Naive thymus-derived CD4-positive, alpha-beta T cell (primary cell): Measurements from ENCODE around the gene ZNF492. TPM values are rescaled to one million over a fixed set of nuclear protein-coding genes. Genes with fewer than 3 reads are reported as not detected.

Source experiments
- polyA plus RNA-seq, 2 donors: library from polyadenylated mRNA; unstranded; fragments of 300-500 nt; fragmentation: Illumina TruSeq; gene quantifications; one replicate each; pipeline ENCODE4 v1.2.3, GENCODE V29; 2021
- total RNA-seq, 6 experiments: library from RNA in 5 of 6; stranded (reverse) in 5 of 6; gene quantifications; 1 replicate in 5 of 6; 2 replicates in 1 of 6; pipeline ENCODE4 v1.2.3 and lab custom pipeline; 2021 to 2026

ZNF492 gene
- total and polyA plus RNA-seq, 7 experiments from 2014 or later: 0.17 to 0.84 (median 0.32) TPM

Other genes starting within 250 kb of the ZNF492 start
- not detected for gene ZNF98, start 212.0 kb upstream of the ZNF492 start, total RNA-seq
- not detected for gene ZNF98, start 212.0 kb upstream of the ZNF492 start, polyA plus RNA-seq
- not detected for gene ZNF99, start 149.8 kb downstream of the ZNF492 start, total RNA-seq
- not detected for gene ZNF99, start 149.8 kb downstream of the ZNF492 start, polyA plus RNA-seq
- not detected for gene ZNF723, start 198.0 kb downstream of the ZNF492 start, total RNA-seq
- not detected for gene ZNF723, start 198.0 kb downstream of the ZNF492 start, polyA plus RNA-seq